Raji (cell line): ENCODE data around the gene CHRDL1.

Experiments used
- POLR2A ChIP-seq: IDR thresholded peaks from 2 replicates; pipeline ENCODE4 v1.6.1; 2011; ENCODE audit warnings: low read depth, low read length, control low read depth; ENCODE audit not compliant: insufficient read depth

The CHRDL1 gene

GRCh38 chrX:110748256-110748806 lies 47.3 kb downstream of the CHRDL1 start:
- no peak for TF ChIP-seq POLR2A

GRCh38 chrX:110746014-110746413 lies 49.6 kb downstream of the CHRDL1 start:
- no peak for TF ChIP-seq POLR2A

GRCh38 chrX:110745288-110745687 lies 50.3 kb downstream of the CHRDL1 start:
- TF ChIP-seq POLR2A: no peak

GRCh38 chrX:110743679-110744340 lies 51.8 kb downstream of the CHRDL1 start:
- no peak for TF ChIP-seq POLR2A

GRCh38 chrX:110741213-110741796 lies 54.3 kb downstream of the CHRDL1 start:
- TF ChIP-seq POLR2A: no peak

- TF ChIP-seq POLR2A: no peak
These were observed 60.6 kb downstream of the CHRDL1 start for GRCh38 chrX:110734894-110735541.

GRCh38 chrX:110734271-110734670 lies 61.3 kb downstream of the CHRDL1 start:
- no peak for TF ChIP-seq POLR2A

GRCh38 chrX:110733166-110733565 lies 62.5 kb downstream of the CHRDL1 start:
- no peak for TF ChIP-seq POLR2A

- no peak for TF ChIP-seq POLR2A
These were observed 63.4 kb downstream of the CHRDL1 start for GRCh38 chrX:110732266-110732665.

GRCh38 chrX:110723844-110724243 lies 71.8 kb downstream of the CHRDL1 start:
- no peak for TF ChIP-seq POLR2A

GRCh38 chrX:110722135-110722534 lies 73.5 kb downstream of the CHRDL1 start:
- no peak for TF ChIP-seq POLR2A

- TF ChIP-seq POLR2A: no peak
These were observed 82.0 kb downstream of the CHRDL1 start for GRCh38 chrX:110713666-110714065.

- no peak for TF ChIP-seq POLR2A
These were observed 89.2 kb downstream of the CHRDL1 start for GRCh38 chrX:110706446-110706845.

- TF ChIP-seq POLR2A: no peak
These were observed 92.0 kb downstream of the CHRDL1 start for GRCh38 chrX:110703641-110704040.

- no peak for TF ChIP-seq POLR2A
These were observed 96.5 kb downstream of the CHRDL1 start for GRCh38 chrX:110699109-110699508.

- no peak for TF ChIP-seq POLR2A
These were observed 96.9 kb downstream of the CHRDL1 start for GRCh38 chrX:110698696-110699095.
